Esophagus muscularis mucosa (tissue), 3 donors: ENCODE measurements around the gene HSD3B7.

ENCODE experiments used
- EP300 ChIP-seq: sonication (generic); formaldehyde crosslinking; IDR thresholded peaks from one replicate; pipeline ENCODE4 v1.6.1; 2017; ENCODE audit warnings: antibody characterized with exemption
- TF ChIP-seq, protein P1 (sequence below), 3 experiments: fragments of 200-600 bp in 2 of 3; fragments of 450-650 bp in 1 of 3; sonication (generic) in 2 of 3; IDR thresholded peaks; one replicate each; pipeline ENCODE4 v1.5.1; 2017 to 2019; ENCODE audit warnings: antibody characterized with exemption in 3 of 3, mild to moderate bottlenecking in 2 of 3, moderate library complexity in 1 of 3

DNA sequence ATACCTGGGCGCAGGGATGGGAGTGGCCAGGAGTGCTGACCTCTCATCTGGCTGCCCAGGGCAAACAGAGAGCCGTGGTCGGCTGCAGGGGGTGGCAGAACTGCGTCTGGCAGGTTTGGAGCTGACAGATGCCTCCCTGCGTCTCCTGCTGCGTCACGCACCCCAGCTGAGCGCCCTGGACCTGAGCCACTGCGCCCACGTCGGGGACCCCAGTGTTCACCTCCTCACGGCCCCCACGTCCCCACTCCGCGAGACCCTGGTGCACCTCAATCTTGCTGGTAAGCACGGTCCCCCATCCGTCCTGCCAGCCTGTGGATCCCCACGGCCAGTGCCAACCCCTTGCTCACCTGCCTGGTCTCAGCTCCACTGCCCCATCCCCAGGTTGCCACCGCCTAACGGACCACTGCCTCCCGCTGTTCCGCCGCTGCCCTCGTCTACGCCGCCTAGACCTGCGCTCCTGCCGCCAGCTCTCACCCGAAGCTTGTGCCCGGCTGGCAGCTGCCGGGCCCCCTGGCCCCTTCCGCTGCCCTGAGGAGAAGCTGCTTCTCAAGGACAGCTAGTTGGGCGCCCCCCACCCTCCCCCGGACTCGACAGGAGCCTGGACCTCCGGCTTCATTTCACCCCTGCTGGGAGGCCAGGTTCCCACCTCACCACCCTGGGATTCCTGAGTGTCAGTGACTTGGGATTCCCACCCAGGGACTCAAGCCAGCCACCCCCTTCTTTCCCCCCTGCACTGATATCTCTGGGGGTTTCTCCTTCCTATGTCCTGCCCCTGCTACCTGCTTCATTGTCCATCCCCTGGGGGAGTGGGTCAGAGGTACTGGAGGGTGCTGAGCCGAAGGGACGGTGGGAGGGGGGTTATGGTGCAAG is 38.1 kb upstream of the HSD3B7 start:
- no peak for TF ChIP-seq EP300
- TF ChIP-seq, protein P1, sequence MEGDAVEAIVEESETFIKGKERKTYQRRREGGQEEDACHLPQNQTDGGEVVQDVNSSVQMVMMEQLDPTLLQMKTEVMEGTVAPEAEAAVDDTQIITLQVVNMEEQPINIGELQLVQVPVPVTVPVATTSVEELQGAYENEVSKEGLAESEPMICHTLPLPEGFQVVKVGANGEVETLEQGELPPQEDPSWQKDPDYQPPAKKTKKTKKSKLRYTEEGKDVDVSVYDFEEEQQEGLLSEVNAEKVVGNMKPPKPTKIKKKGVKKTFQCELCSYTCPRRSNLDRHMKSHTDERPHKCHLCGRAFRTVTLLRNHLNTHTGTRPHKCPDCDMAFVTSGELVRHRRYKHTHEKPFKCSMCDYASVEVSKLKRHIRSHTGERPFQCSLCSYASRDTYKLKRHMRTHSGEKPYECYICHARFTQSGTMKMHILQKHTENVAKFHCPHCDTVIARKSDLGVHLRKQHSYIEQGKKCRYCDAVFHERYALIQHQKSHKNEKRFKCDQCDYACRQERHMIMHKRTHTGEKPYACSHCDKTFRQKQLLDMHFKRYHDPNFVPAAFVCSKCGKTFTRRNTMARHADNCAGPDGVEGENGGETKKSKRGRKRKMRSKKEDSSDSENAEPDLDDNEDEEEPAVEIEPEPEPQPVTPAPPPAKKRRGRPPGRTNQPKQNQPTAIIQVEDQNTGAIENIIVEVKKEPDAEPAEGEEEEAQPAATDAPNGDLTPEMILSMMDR (IDR thresholded peaks at IDR 0.05), result no peak
